Measurements from ENCODE around the gene KHSRP.

DNA sequence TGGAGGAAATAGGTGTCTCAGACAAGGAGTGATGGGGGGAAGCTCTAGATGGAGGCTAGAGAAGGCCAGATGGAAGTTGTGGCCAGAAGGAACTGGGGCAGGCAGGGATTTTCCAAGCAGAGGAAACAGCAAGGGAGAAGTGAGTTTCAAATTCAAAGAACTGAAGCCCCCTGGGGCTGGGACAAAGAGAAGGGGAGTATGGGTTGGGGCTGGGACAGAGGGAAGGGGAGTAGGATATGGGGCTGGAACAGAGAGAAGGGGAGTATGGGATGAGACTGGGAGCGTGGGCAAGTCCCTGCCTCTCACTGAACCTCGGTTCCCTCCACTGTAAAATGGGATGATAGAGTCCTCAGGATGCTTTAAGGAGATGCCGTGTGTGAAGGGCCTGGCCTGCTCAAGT is 29.8 kb downstream of the KHSRP start:
- TF ChIP-seq, protein P1, sequence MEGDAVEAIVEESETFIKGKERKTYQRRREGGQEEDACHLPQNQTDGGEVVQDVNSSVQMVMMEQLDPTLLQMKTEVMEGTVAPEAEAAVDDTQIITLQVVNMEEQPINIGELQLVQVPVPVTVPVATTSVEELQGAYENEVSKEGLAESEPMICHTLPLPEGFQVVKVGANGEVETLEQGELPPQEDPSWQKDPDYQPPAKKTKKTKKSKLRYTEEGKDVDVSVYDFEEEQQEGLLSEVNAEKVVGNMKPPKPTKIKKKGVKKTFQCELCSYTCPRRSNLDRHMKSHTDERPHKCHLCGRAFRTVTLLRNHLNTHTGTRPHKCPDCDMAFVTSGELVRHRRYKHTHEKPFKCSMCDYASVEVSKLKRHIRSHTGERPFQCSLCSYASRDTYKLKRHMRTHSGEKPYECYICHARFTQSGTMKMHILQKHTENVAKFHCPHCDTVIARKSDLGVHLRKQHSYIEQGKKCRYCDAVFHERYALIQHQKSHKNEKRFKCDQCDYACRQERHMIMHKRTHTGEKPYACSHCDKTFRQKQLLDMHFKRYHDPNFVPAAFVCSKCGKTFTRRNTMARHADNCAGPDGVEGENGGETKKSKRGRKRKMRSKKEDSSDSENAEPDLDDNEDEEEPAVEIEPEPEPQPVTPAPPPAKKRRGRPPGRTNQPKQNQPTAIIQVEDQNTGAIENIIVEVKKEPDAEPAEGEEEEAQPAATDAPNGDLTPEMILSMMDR (IDR thresholded peaks at IDR 0.05), result no peak
- TF ChIP-seq POLR2AphosphoS5 (IDR thresholded peaks at IDR 0.05), result no peak
